HG03520 (cell line): ENCODE results near the gene PRODH2.
"Not testable (repeated sequence)": the region's sequence is repeated elsewhere in the genome, so short reads cannot be mapped to it uniquely, and the experiment has no call there.

Experiments used
- ATAC-seq: cut with Tn5 transposase; IDR thresholded peaks from one replicate; pipeline ENCODE4 v1.9.1; 2021; ENCODE audit warnings: mild to moderate bottlenecking, moderate library complexity; ENCODE audit not compliant: unreplicated experiment

The PRODH2 gene

GRCh38 chr19:35783469-35784434 lies 28.9 kb downstream of the PRODH2 start:
- no peak for ATAC-seq

DNA sequence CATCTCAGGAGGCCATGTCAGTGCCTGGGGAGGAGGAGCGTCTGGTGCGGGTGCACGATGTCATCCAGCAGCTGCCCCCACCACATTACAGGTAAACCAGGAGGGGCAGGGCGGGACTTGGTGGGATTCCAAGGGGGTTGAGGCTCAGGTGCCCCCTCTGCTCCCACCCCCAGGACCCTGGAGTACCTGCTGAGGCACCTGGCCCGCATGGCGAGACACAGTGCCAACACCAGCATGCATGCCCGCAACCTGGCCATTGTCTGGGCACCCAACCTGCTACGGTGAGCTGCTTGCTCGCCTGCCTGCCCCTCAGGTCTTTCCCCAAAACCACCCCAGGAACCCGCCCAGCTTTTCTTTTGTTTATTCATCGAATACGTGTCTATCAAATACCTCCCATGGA lies 30.1 kb downstream of the PRODH2 start:
- ATAC-seq = no peak

DNA sequence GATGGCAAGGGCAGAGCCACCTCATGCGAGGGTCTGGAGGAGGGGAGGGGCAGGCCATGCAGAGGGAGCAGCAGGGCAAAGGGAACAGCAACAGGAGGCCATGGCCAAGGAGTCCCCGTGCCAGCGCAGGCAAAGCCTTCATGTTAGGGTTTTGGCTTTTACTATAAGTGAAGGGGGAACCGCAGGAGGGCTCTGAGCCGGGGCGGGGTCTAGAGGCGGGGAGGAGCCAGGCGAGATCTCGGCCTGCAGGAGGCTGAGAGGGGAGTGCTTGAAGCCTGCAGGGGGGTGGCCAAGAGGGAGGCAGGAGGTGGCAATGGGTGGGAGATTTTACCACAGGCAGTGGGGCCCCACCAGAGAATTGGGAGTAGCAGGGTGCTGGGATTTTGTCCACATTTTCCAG lies 31.0 kb downstream of the PRODH2 start:
- ATAC-seq = no peak

DNA sequence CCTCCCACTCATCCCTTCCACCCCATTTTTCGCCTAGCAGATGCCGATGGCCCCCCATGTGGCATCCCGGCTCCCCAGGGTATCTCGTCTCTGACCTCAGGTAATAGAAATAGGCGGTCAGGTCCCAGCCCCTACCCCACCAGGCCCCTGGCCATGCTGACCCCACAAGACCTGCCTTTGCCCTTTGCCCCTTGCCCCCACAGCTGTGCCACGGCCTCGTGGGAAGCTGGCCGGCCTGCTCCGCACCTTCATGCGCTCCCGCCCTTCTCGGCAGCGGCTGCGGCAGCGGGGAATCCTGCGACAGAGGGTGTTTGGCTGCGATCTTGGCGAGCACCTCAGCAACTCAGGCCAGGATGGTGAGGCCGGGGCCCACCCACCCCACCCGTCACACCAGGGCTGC lies 31.9 kb downstream of the PRODH2 start:
- no peak for ATAC-seq

DNA sequence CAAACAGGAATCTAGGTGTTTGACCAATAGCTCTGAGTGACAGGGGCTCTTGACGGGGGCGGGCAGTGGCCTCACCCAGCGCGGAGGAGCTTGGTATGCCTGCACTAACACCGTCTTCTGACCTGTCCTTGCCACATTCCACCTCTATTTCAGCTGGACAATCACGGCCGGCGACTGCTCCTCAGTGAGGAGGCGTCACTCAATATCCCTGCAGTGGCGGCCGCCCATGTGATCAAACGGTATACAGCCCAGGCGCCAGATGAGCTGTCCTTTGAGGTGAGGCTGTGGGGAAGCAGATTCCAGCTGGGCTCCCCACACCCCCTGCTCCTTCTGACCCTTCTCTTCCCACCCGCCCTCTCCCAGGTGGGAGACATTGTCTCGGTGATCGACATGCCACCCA lies 32.6 kb downstream of the PRODH2 start:
- ATAC-seq = no peak

- no peak for ATAC-seq
Measured at GRCh38 chr19:35779033-35779432, 33.6 kb downstream of the PRODH2 start.

DNA sequence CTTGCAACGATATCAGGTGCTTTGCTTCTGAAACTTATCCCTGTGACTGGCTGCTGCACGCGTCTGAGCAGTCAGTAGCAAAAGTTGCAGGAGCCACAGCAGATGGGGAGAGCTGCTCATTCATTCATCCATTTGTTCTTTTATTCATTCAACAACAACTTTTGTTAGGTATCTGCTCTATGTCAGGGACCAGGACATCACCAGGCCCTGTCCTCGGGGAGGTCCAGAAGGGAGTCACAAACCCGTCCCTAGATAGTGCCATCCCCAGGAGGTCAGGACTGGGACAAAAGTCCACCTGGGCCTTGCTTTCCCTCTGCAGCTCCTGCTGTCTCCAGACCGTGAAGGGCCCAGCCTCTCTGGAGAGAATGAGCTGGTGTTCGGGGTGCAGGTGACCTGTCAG lies 34.7 kb downstream of the PRODH2 start:
- no peak for ATAC-seq

DNA sequence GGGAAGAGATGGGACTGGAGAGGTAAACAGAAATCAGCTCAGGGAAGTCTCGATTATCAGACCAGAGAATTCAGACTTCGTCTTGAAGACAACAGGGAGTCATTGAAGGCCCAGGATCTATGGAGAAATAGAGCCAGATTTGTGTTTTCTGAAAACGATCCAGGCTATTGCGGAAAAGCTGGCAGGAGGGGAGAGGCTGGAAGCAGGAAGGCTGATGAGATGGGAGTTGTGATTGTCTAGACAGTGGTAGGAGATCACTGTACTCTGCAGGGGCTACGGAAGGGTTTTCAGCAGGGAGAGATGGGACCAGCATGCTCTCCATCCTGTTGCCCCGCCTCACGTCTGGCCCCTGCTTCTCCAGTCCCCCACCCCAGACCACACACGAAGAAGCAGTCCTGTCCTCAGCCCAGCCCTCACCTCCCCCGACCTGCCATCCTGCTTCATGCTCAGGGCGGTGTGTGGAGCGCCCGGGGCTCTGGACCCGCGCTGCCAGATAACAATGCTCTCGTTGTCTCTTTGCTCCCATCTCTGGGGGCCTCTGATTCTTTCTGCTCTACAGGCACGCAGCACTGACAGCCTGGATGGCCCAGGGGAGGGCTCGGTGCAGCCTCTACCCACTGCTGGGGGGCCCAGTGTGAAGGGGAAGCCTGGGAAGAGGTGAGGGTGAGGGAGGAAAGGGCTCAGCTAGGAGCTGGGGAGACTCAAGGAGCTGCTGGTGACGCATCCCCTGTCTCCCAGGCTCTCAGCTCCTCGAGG lies 35.4 kb downstream of the PRODH2 start:
- no peak for ATAC-seq

DNA sequence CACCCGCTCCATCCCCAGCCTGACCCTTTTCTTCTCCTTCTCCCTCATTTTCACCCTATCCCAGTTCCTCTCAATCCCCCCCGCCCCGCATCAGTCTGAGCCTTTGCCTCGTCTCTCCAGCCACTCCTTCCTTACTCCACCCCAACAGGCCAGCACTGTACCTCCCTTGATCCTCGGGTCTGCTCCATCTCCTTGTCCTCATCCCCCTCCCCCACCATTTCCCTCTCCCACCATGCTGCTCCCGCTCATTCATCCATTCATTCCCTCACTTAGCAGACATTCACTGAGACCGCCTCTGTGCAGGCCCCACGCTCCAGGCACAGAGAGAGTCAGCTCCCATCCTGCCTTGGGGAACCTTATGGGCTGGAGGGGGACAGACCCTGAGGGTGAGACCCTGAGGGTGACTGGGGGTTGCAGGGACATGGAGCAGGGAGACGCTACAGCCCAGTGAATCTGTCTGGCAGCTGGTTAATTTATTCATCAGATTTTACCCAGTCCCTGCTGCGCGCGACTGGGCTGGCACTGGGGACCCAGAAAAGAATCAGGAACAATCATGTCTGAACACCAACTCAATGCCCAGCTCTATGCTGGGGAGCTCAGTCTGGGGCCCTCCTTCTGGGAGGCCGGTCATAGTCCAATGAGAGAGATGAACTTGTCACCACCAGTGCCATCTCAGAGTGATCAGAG lies 36.4 kb downstream of the PRODH2 start:
- no peak for ATAC-seq

DNA sequence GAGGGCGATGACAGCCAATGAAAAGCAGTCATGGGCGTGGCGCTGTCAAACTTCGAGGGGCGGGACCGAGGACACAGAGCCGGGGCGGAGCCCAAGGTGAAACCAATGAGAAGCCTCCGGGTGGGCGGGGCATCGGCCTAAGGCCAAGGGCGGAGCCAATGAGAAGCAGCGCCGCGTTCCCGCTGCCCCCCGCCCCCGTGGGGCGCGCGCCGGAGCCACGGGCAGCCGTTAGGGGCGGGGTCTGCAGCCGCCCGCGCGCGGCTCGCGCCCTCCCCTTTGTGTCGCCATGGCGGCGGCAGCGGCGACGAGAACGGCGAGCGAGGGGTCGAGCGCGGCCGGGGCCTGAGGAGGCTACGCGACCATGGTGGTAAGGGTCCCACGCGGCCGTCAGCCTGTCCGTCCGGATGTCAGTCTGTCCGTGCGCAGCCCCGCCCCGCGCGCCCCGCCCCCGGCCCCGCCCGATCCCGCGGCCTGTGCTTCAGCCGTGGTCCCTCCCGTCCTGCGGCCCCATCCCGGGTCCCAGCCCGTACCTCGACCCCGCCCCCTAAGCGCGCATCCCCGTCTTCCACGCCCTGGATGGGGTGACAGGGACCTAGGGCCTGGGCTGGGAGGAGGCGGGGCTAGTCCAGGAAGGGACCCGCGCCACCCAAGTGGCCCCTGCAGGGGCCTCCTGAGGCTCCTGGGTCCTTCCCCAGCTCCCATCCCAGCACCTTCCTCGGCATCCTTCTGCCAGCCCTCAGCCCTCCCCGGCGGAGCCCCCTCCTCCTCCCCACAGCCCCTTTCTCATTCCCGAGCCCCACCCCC lies 37.1 kb downstream of the PRODH2 start, which contains the start of gene ARHGAP33:
ARHGAP33 (plus strand) TSS at position 267 of the 804 bp plus-strand sequence; CDS start at position 362, 95 bp downstream.
- ATAC-seq = peak; percentile 92

DNA sequence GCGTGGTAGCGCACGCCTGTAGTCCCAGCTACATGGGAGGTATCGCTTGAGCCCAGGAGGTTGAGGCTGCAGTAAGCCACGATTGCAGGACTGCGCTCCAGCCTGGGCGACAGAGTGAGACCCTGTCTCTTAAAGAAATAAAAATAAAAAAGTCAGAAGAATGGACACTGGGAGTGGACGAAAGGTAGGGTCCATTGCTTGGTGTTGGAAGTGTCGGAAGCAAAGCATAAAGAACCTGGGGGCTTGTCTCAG lies 37.7 kb downstream of the PRODH2 start:
- peak; percentile 2 for ATAC-seq

DNA sequence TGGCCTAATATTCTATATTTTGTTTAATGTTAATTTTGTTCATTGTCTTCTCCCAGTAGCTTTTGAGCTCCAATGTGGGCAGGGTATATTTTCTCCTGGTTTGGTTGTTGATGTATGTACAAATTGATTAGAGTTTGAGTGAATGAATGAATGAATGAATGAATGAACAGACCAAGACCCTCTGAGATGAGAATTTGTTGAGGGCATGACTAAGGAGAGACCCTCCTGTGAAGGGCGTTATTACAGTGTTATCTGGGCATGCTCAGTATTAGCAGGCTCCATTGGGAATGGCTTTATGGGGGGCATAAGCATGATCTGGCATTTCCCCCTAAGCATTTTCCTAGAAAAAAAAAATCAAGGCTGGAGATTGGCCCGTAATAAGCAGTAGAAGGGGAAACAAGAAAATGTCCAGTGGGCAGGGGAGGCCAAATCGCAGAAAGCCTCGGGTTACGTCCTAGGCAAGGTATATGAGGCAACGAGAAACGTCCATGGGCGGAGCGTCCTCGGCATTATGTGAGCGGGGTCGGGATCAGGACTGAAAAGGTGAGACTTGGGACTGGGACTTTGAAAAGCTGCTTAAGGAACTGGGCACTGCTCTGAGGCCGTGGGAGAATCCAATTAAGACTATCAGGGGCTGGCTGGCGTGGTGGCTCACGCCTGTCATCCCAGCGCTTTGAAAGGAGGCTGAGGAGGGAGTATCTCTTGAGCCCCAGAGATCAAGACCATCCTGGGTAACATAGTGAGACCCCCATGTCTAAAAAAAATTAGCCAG lies 38.2 kb downstream of the PRODH2 start:
- no peak for ATAC-seq

DNA sequence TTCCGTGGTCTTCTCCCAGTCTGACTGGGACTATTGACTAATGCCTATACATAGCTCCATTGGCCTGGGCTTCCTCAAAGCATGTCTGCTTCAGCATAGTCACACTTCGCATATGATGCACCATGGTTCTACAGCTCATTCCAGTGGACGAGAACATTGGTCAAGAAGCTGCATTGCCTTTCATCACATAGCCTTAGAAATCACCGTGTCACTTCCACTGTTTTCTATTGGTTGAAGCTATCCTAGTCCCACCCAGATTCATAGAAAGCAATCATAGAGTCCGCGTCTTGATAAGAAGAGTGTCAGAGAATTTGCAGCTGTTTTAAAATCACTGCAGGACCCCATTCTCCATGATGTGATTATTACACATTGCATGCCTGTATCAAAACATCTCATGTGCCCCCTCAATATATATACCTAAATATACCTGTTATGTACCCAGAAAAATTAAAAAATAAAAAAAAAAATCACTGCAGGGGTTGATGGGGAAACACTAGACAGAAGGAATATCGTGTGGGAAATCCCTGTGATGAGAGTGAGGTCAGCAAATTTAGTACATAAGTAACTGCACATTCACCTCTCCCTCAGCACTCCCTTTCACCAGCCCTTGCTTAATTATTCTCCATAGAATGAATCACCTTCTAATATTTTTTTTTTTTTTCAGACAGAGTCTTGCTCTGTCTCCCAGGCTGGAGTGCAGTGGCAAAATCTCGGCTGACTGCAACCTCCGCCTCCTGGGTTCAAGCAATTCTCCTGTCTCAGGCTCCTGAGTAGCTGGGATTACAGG lies 39.4 kb downstream of the PRODH2 start:
- no peak for ATAC-seq

- ATAC-seq = not testable (repeated sequence)
Measured at GRCh38 chr19:35772362-35772761, 40.3 kb downstream of the PRODH2 start.

DNA sequence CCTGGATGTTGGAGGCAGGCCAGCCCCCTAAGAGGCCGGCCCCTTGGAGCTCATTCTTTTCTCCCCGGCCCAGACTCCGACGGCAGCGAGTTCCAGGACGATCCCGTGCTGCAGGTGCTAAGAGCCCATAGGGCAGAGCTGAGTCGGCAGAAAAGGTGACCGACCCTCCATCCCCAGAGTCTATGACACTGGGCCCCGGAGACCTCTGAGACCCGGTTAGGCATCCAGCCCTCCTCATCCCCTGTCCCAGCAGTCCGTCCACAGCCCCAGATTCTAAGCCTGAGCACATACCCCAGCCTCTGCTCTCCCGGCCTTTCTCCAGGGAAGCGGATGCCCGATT lies 44.6 kb downstream of the PRODH2 start:
- no peak for ATAC-seq

GRCh38 chr19:35767288-35768081 lies 45.2 kb downstream of the PRODH2 start:
- ATAC-seq = no peak

GRCh38 chr19:35766571-35767104 lies 46.0 kb downstream of the PRODH2 start:
- no peak for ATAC-seq
